Right hindlimb (tissue), 1 donor: ENCODE results near the gene SZT2.
"Not testable (repeated sequence)": the region's sequence is repeated elsewhere in the genome, so short reads cannot be mapped to it uniquely, and the experiment has no call there.

Source experiments
- DNase-seq: peaks from one replicate; pipeline ENCODE4 v3.0.0-alpha.2; 2018

The SZT2 gene

DNA sequence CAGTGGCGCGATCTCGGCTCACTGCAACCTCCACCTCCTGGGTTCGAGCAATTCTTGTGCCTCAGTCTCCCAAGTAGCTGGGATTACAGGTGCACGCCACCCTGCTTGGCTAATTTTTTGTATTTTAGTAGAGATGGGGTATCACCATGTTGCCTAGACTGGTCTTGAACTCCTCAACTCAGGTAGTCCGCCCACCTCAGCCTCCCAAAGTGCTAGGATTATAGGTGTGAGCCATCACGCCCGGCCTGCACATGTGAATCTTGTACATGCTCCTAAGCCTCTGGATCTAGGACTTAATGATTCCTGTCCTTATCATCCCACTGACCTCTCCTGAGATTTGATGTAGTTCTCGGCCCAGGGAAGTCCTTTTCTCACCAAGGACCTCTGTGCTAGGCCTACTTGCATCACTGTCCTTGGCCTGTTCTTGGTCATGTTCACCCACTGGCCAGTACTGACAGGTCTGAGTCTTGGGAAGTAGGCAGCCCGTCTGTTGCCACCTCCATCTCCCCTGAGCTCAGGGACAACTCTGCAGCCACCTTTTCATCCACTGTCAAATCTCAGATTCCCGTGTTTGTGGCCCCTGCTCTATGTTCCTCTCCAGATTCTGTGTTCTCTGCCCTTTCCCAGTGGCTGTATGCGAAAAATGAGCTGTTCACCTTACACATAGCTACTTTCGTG lies 54.6 kb downstream of the SZT2 start:
- peak; percentile 12 for DNase-seq

GRCh38 chr1:43444836-43445235 lies 55.1 kb downstream of the SZT2 start:
- peak; percentile 13 for DNase-seq

GRCh38 chr1:43445606-43446387 lies 56.1 kb downstream of the SZT2 start:
- DNase-seq: peak; percentile 10

DNA sequence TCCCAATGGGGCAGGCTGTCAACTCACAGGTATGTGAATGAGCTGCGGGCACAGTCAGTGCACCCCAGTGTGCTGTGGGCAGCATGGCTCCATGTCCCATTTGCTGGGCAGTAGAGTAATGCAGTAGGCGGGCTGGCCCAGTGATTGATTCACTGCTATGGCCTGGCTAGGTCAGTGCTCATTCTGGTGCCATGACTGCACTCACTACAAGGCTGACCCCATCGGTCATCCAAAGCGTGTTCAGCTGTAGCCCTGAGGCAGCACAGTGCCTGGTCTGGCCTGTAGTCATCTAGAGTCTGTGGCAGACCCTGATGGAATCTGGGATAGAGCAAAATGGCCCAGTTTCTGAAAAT lies 56.7 kb downstream of the SZT2 start:
- no peak for DNase-seq

GRCh38 chr1:43446881-43447835 lies 57.5 kb downstream of the SZT2 start:
- DNase-seq: no peak

DNA sequence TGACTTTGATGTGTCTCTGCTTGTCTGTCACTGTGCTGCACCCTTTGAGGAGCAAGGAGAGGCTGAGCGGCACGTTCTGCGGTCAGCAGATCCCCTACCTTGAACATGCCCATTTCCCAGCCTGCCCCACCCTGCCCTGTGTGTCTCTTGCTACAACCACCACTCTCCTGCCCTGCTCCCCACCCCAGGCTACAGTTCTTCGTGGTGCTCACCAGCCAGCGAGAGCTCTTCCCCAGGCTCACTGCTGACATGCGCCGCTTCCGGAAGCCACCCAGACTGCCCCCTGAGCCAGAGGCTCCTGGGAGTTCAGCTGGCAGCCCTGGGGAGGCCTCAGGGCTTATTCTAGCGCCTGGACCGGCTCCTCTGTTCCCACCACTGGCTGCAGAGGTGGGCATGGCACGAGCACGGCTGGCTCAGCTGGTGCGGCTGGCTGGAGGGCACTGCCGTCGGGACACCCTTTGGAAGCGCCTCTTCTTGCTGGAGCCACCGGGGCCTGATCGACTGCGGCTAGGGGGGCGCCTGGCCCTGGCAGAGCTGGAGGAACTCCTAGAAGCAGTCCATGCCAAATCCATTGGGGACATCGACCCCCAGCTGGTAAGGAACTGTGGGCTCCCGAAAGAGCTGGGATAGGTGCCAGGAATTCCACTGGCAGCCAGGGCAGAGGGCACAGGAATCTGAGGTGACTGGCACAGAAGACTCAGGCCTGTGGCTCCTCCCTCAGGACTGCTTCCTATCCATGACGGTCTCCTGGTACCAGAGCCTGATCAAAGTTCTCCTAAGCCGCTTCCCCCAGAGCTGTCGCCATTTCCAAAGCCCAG lies 58.4 kb downstream of the SZT2 start:
- no peak for DNase-seq

DNA sequence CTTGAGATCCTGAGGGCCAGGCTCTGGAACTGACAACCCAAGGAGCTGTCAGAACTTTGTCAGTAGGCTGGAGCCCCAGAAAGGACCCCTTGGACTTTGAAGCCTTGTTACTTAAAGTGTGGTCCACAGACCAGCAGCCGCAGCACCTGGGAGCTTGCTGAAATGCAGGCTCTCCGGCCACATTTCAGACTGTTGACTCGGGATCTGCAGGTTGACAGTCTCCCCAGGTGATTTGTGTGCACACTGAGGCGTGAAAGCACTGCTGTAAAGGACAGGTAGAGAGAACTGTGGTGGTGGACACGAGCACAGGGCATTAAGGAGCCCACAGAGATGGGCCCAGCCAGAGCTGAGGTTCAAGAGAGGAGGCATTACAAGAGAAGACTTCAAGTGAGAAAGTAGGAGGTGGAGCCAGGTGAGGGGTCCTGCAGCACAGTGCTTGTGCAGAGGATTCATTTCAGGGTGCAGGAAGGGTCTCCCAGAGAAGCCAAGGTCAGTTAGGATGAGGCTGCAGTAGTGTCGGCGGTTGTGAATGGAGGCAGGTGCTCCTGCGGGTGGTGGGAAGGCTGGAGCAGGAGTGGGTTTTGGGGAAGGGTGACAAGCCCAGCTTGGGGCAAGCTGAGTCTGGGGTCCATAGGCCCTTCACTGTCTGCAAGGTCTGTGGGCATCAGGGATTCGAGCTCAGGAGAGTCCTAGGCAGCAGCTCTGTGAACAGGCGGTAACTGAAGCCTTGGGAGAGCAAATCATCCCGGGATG lies 59.4 kb downstream of the SZT2 start:
- no peak for DNase-seq

DNA sequence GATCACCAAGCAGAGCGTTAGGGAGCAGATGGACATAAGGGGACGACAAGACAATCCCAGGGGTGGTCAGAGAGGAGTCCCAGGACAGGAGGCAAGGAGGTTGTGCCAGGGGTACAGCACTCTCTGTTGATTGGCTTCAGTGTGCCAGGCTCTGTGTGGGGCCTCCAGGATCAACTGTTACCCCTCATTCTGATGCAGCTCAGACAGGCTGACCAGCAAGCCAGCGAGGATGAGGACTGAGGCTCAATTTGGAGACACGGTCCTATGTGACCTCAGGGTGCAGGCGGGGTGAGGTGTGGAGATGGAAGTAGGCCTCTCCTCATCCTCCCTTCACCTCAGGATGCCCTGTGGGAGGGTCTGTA lies 60.0 kb downstream of the SZT2 start:
- DNase-seq: no peak

GRCh38 chr1:43450251-43450941 lies 60.7 kb downstream of the SZT2 start:
- no peak for DNase-seq

DNA sequence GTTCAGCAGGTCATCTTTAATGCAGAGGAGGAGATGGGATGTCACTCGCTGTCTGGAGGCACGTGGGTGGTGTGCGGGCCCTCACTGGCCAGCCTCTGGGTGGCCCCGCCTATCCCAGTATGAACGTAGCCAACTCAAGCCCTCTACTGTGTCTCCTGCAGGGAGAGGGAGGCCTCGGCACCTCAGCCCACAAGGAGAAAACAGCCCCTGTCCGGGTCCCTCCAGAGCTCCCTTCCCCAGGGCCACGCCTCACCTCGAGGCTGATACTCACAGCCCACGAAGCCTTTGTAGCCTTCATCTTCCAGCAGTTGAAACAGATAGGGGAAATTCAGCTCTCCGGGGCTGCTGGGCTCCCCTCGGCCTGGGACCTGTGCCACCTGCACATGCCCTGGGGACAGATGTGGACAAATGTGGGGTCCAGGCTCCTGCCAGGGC lies 61.5 kb downstream of the SZT2 start:
- DNase-seq: no peak

DNA sequence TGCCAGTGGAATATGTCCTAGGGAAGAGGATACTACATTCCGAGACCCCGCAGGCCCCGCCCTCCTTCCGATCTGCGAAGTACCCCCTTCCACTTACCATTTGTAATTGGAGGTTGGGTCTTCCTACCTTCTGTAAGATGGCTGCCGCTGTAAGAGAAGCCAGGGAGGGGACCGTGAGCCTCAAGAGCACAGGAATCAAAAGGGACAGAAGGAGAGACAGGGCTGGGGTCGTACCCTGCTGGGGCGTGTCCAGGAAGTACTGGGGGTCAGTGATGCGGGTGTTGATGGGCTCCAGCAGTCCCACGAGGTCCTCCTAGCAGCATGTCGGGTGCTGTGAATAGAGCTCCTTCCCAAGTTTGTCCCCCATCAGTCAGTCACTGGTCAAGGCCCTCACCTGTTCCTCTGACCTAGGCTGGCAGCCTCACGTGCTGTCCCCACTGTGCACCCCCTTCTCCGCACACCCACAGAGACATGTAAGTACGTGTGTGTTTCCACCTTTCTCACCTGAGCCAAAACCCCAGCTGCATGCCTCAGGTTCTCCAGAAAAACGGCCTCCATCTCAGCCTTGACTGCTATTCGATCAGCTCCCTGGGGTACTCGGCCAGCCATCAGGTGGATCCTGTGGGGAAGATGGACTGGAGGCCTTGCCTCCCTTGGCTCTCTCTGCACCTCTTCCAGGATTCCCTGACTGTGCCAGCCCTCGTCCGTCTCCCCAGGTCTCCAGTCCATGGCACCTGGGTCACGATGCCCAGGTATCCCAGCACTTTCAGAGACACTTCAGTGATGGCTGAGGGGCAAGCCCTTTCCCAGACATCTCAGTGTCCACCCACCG lies 62.2 kb downstream of the SZT2 start:
- no peak for DNase-seq

DNA sequence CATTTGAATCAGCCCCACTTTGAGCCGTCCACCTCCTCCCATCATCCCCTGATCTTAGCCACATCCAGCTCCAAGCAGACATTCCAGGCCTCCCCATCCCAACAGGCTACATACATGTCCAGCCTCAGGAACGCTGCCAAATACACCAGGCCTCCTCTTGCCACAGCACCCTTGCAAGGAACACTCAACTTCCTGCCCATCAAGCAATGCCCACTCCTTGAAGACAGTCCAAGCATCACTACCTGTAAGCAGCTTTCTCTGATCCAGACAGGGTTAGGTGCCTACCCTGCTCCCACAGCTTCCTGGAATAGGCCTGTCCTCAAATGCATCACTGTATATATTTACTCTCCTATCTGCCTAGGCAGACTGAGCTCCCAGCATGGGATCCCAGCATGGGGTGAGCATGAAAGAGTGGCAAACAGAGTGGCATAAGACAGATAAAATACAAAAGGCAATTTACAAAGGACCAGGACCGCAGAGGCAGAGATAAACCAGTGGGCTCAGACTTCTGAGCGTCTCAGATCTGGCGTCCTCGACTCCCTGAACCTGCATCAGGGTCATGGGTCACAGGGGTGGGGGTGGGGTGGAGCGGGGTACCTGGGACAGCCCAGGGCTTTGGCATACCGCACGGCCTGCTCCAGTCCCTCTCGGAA lies 63.2 kb downstream of the SZT2 start:
- no peak for DNase-seq

GRCh38 chr1:43453442-43454269 lies 64.0 kb downstream of the SZT2 start, which contains the start of gene HYI:
Gene HYI, minus strand, starts transcription at chr1:43453931. Its CDS starts 138 bp downstream, at chr1:43453793.
- DNase-seq: peak; percentile 92

GRCh38 chr1:43454270-43455011 lies 64.7 kb downstream of the SZT2 start:
- peak; percentile 85 for DNase-seq

DNA sequence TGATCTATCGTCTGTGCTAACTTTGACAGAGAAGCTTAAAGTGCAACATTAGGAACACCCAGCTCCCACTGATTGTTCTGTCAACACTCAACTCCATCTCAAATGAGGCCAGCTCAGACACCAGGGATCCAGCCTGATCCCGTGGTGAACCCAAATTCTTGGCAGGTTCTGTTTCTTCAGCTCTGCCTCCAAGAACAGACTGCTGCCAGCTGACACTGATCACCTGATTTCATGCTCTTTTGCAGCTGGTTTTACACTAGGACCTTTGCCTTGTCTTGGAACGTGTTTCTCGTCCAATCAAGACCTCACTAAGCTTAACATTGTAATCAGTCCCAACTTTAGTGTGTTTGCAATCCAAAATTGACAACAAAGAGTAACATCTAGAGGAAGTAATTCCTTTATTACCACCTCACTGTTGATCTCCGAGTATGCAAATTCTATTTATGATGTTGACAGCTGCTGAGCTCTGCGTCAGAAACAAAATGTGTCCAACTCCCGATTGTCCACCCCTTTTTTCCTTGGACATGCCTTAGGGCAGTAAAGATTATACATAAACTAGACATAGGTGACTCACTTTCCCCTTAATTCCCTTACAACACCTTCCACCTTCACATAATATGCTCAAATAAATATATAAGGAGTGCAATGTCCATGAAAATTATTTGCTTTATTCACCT lies 65.7 kb downstream of the SZT2 start:
- no peak for DNase-seq

GRCh38 chr1:43458379-43458778 lies 68.7 kb downstream of the SZT2 start:
- DNase-seq: not testable (repeated sequence)
